Measurements from ENCODE around the gene TRAF4.
A peak's percentile ranks its signal among the peaks of the same experiment; 100 is the strongest.

Gene TRAF4

GRCh38 chr17:28743243-28744103 is at the start of gene TRAF4:
Gene TRAF4, plus strand, starts transcription at chr17:28744011. Its CDS starts 102 bp downstream, at chr17:28744113.
- peak; percentile 65 for DNase-seq

DNA sequence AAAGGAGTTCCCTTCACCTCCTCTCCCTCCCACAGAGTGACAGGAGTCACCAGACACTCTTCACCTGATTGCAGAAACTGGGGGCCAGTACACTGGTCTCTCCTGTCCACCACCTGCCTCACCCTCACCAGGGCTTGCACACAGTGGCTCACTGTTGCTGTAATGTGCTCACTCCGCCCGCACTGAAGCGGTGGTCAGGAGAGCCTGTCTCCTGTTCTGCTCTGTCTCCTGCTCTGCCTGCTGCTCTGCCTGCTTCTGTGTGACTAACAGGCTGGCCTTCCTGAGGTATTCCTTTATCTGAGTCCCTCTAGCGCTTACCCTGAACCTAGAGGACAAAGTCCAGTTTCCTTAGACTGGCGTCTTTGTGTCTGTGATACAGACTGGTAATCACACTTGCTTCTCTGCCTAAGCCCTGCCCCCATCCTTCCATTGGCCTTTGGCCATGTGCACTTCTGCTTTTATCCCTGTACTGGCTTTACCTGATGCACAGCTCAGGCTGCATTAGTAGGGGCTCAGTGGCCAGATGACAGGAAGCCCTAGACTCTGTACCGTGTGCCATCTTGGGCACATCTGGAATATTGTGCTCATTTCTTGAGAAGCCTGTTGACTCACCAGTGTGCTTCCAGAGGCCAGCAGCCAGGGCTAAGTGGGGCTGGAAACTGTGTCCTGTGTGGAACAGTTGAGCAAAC is 45.4 kb upstream of the TRAF4 start:
- no peak for DNase-seq

- DNase-seq, result no peak
Measured at GRCh38 chr17:28700278-28700677, 43.5 kb upstream of the TRAF4 start.

- no peak for DNase-seq
Measured at GRCh38 chr17:28700830-28701492, 42.9 kb upstream of the TRAF4 start.

GRCh38 chr17:28702026-28702751 is 41.6 kb upstream of the TRAF4 start:
- DNase-seq, result no peak

GRCh38 chr17:28702752-28703150 is 41.1 kb upstream of the TRAF4 start:
- no peak for DNase-seq

- DNase-seq, result no peak
Measured at GRCh38 chr17:28703552-28704218, 40.1 kb upstream of the TRAF4 start.

DNA sequence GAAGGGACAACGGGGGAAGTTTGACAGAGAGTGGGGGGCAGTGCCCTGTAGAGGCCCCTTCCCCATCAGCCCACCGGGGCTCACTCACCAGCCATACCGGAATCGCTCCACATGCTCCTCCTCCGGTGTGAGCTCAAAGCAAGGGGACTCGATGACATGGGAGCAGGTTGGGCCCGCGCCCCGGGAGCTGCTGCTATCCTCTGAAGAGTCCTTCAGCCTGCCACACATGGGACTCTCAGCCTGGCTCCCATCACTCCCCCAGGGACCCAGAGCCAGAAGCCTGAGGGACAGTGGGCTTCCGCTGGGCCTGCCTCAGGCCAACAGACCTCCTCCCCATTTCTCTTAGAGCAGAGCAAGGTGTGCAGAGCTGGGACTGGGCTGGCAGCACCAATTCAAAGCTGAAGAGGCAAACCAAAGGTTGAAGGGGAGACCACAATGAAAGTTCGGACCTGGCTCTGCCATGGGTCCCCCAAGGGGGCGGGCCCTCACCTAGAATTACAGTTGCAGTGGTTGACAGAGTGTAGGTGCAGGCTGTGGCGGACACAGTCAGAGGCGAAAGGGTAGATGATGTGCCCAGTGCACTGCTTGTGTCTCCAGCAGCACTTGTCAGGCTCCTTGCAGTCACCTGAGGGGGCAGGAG is 39.5 kb upstream of the TRAF4 start:
- DNase-seq, result no peak

GRCh38 chr17:28705074-28705659 is 38.6 kb upstream of the TRAF4 start:
- DNase-seq, result no peak

DNA sequence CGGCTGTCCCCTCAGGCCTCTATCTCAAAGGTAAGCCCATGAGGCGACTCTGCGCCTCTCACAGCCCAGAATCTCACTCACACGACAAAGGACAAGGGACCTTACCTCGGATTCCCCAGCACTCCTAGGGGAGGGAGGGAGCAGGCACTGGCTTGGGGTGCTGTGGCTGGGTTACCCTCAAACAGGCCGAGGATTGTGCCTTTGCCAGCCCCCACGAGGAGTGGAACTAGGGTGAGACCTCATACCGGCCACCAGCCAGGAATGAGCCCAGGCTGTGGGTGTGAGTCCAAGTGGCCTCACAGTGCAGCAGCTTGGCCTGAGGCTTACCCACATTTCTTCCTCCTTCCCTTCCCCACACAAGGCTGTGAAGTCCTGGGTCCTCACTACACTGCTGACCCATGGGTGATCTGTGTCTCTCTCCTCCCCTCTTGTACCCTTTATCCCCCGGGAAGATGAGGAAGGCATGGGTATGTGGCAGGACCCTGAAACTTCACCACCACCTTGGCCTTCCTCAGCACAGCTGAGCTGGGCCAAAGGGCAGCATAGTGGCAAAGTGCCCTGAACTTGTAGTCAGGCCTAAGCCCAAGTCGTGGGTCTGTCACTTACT is 38.0 kb upstream of the TRAF4 start:
- no peak for DNase-seq

GRCh38 chr17:28706471-28707338 is 37.1 kb upstream of the TRAF4 start:
- no peak for DNase-seq

- DNase-seq, result no peak
Measured at GRCh38 chr17:28707339-28707720, 36.5 kb upstream of the TRAF4 start.

- DNase-seq, result peak; percentile 74
Measured at GRCh38 chr17:28710861-28711722, 32.7 kb upstream of the TRAF4 start.

DNA sequence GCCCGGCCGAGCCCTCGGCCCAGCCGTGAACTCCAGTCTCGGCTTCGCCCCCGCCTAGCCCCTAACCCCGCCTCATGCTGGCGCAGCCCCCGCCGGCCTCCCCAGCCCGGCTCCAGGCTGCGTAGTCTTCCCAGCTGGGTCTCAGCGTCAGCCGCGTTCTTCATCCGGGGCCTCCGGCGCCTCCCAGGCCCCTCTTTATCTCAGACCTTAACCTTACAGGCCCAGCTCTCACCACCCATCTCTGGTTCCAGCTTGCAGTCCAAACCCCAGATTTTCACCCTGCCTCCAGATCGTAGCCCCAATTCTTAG is 32.1 kb upstream of the TRAF4 start, which contains the start of gene PROCA1:
Gene PROCA1, minus strand, starts transcription at position 166 of the 309 bp plus-strand sequence. CDS start 228 bp downstream, outside the sequence.
- no peak for DNase-seq

DNA sequence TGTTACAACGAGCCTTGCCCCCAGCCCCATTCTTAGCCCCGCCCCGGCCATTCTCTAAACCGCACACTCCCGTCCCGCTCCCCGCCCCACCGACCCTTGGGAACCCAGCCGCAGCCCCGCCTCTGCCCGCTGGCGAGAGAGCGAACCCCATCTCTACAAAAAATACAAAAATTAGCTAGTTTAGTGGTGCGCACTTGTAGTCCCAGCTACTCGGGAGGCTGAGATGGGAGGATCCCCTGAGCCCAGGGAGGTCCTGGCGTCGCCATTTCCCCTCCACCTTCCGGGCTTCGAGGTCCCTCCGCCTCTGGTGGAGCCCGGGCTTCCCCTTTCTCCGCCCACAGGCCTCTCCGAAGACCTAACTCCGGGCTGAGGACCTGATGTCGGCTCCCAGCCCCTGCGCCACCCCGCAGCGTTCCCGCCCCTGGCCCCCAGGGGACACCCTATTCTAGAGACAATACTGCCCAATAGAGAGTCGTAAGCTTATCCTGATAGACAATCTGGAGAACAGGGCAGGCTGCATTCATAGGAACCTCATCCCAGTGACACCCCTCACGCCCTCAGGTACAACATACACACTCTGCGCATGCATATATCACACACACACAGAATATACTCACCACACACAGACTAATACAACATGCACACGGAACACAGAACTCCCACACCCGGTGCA is 31.6 kb upstream of the TRAF4 start:
- no peak for DNase-seq

DNA sequence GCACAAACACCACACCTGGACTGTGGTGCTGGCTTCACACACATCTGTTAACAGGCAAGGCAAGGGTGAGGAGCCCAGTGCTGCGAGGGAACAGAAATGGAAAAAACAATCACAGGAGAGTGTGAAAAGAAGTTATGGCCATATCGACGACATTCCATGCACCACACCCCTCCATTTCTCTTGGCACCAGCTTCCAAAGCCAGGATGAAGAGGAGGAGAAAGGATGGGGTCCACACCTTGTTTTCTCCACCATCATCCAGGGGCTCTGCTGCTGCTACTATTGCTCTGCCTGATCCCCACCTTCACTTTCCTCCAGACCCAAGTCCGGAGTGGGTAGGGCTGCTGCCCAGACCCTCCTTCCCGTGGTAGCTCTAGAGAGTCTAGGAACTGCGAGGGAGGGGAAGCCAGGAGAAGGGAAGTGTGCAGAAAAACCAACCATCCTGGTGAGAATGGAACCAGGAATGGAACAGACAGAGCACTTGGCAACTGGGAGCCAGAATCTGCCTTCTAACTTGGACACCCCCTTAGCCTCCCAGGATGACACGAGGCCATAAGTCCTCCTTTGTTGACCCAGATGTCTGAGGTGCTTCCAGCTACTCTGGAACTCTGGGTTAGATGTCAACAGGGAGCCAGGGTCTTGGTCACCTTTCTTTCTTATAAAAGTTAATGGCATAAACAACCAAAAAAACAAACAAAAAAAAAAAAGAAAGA is 31.0 kb upstream of the TRAF4 start:
- DNase-seq, result no peak

DNA sequence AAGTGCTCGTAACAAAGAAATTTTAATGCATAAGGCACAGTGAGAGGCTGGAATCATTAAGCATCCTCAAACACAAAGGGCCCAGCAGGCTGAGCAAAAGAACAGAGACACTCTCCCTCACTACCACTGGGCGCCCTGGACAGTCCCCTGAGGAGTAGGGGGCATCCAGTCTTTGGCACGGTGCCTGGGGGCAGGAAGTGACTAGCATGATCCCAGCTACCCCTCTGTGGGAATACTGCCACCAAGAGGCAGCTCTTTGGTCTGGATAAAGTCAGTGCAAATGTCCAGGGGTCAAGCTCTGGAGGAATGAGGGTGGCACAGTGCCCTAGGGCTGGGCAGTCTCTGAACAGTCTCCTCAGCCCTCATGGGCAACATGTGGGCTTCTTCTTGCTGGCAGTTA is 29.5 kb upstream of the TRAF4 start:
- no peak for DNase-seq

DNA sequence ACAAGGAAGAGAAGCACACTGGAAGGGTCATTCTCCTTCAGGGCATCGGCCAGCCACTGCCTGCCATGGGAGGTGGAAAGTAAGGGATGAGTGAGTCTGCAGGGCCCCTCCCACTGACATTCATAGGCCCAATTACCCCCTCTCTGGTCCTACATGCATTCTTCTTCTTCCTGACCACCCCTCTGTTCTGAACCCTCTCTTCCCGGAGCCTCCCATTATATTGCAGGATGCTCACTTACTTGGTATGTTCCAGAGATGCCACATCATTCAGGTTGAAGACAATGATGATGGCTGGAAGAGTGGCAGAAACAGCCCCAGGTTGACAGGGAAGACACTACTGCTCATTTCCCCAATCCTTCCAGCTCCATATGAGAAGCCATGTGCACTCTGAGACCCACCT is 28.6 kb upstream of the TRAF4 start:
- DNase-seq, result no peak

All from NCI-H446 treated with DMSO at 0.1 percent for 48 hours (cell line).